Measurements from ENCODE around the gene HTR3A. TPM values are rescaled to one million over a fixed set of nuclear protein-coding genes. Genes with fewer than 3 reads are reported as not detected.

HTR3A gene
- not detected in 2 replicates for total RNA-seq (2022)
- not detected for Bru-seq, nascent RNA
- BruChase-seq, experiment 1, labeled RNA remaining after a 2-hour chase = percentile 9 among the genes with signal in this experiment
- percentile 6 among the genes with signal in this experiment for BruChase-seq, experiment 2, labeled RNA remaining after a 6-hour chase
- long read RNA-seq = 0 reads

- peak in 1 of 2 experiments; percentile 27 for DNase-seq
- no peaks in the 10 kb centered on the region for H3K9me3 Mint-ChIP-seq (ENCODE audit: unreplicated experiment)
- Histone ChIP-seq H3K36me3 (ENCODE audit: control insufficient read depth, insufficient read depth, low read length) (no peaks in the 10 kb centered on the region), H3K4me3 (ENCODE audit: low read depth, low read length) (no peak within 1 kb of the TSS), H3K27me3 (replicated peaks; ENCODE audit: control insufficient read depth, insufficient read depth, low read length) (peaks cover 2% of the 10 kb centered on the region), H3K4me1 (no peaks in the 10 kb centered on the region), H3K9me3 (no peaks in the 10 kb centered on the region)
- intact Hi-C loops (cut with micrococcal nuclease; ENCODE audit: unreplicated experiment) = loop anchor here (5.0 kb wide), 1 partner anchor 78 kb away; no protein-coding TSS in a partner anchor
- peaks cover 27% of the 10 kb centered on the region for H3K27me3 Mint-ChIP-seq (ENCODE audit: insufficient read depth, unreplicated experiment)
- no peak for TF ChIP-seq CTCF (IDR thresholded peaks at IDR 0.05; ENCODE audit: insufficient read depth in 1 of 2, low read depth in 1 of 2, low read length in 1 of 2, severe bottlenecking in 1 of 2, unreplicated experiment in 1 of 2)
- H3K27ac Mint-ChIP-seq (ENCODE audit: unreplicated experiment) = no peak within 1 kb of the TSS
- no TSS peak for BruUV-seq (replicated peaks)
- no peaks in the 10 kb centered on the region for H3K36me3 Mint-ChIP-seq (ENCODE audit: insufficient read depth, unreplicated experiment)
- ChIA-PET POLR2A (interaction anchor here (0.5 kb wide), 1 partner anchor 1399 kb away, joined by 14 read pairs; no protein-coding TSS in a partner anchor), CTCF (interaction anchor here (0.6 to 1.3 kb wide), 4 partner anchors 65 to 287 kb away, joined by 3 to 5 read pairs (median 4); no protein-coding TSS in a partner anchor)
- H3K4me1 Mint-ChIP-seq (ENCODE audit: low read depth, unreplicated experiment) = no peaks in the 10 kb centered on the region
- H3K4me3 Mint-ChIP-seq (ENCODE audit: unreplicated experiment) = no peak within 1 kb of the TSS
Measured at GRCh38 chr11:113974741-113975470, at the start of gene HTR3A. Gene HTR3A (plus strand): TSS chr11:113975108. CDS start chr11:113975326, 218 bp downstream.

- TF ChIP-seq CTCF (IDR thresholded peaks at IDR 0.05; ENCODE audit: insufficient read depth in 1 of 2, low read depth in 1 of 2, low read length in 1 of 2, severe bottlenecking in 1 of 2, unreplicated experiment in 1 of 2) = no peak
- H3K36me3 Mint-ChIP-seq (ENCODE audit: insufficient read depth, unreplicated experiment) = no peaks in the 10 kb centered on the region
- no peak for DNase-seq
- H3K9me3 ChIP-seq = no peaks in the 10 kb centered on the region
- H3K36me3 ChIP-seq (ENCODE audit: control insufficient read depth, insufficient read depth, low read length) = no peaks in the 10 kb centered on the region
- no peaks in the 10 kb centered on the region for H3K4me1 ChIP-seq
- H3K27ac Mint-ChIP-seq (ENCODE audit: unreplicated experiment) = no peak overlapping the region
- CTCF ChIA-PET = no interaction called here
- H3K27me3 ChIP-seq (replicated peaks; ENCODE audit: control insufficient read depth, insufficient read depth, low read length) = no peaks in the 10 kb centered on the region
- no peaks in the 10 kb centered on the region for H3K9me3 Mint-ChIP-seq (ENCODE audit: unreplicated experiment)
- intact Hi-C loops (cut with micrococcal nuclease; ENCODE audit: unreplicated experiment) = no loop called here
- no TSS peak for BruUV-seq (replicated peaks)
- H3K4me3 ChIP-seq (ENCODE audit: low read depth, low read length) = no peak overlapping the region
- H3K27me3 Mint-ChIP-seq (ENCODE audit: insufficient read depth, unreplicated experiment) = peaks cover 6% of the 10 kb centered on the region
- peak overlapping the region; percentile 22 for H3K4me3 Mint-ChIP-seq (ENCODE audit: unreplicated experiment)
- H3K4me1 Mint-ChIP-seq (ENCODE audit: low read depth, unreplicated experiment) = peaks cover 11% of the 10 kb centered on the region
- POLR2A ChIA-PET = no interaction called here
Measured at GRCh38 chr11:113926273-113927197, 48.4 kb upstream of the HTR3A start.

- CTCF ChIA-PET = no interaction called here
- BruUV-seq (replicated peaks) = no TSS peak
- Mint-ChIP-seq H3K27ac (ENCODE audit: unreplicated experiment) (no peak overlapping the region), H3K4me1 (ENCODE audit: low read depth, unreplicated experiment) (peaks cover 11% of the 10 kb centered on the region), H3K27me3 (ENCODE audit: insufficient read depth, unreplicated experiment) (peaks cover 3% of the 10 kb centered on the region), H3K4me3 (ENCODE audit: unreplicated experiment) (no peak overlapping the region), H3K36me3 (ENCODE audit: insufficient read depth, unreplicated experiment) (no peaks in the 10 kb centered on the region), H3K9me3 (ENCODE audit: unreplicated experiment) (no peaks in the 10 kb centered on the region)
- Histone ChIP-seq H3K27me3 (replicated peaks; ENCODE audit: control insufficient read depth, insufficient read depth, low read length) (no peaks in the 10 kb centered on the region), H3K9me3 (no peaks in the 10 kb centered on the region), H3K36me3 (ENCODE audit: control insufficient read depth, insufficient read depth, low read length) (no peaks in the 10 kb centered on the region), H3K4me1 (no peaks in the 10 kb centered on the region), H3K4me3 (ENCODE audit: low read depth, low read length) (no peak overlapping the region)
- intact Hi-C loops (cut with micrococcal nuclease; ENCODE audit: unreplicated experiment) = no loop called here
- no peak for DNase-seq
- POLR2A ChIA-PET = no interaction called here
- no peak for TF ChIP-seq CTCF (IDR thresholded peaks at IDR 0.05; ENCODE audit: insufficient read depth in 1 of 2, low read depth in 1 of 2, low read length in 1 of 2, severe bottlenecking in 1 of 2, unreplicated experiment in 1 of 2)
Measured at GRCh38 chr11:113928311-113928710, 46.6 kb upstream of the HTR3A start.

Measured in Caco-2 (cell line).